Colonic mucosa (tissue), 4 donors: ENCODE data around the gene TNFRSF11A. TPM values are rescaled to one million over a fixed set of nuclear protein-coding genes. Genes with fewer than 3 reads are reported as not detected.

ENCODE experiments used
- DNase-seq: peaks from one replicate; pipeline ENCODE4 v3.0.0-alpha.2; 2020
- H3K27ac ChIP-seq: fragments of 200-600 bp; one replicate; pipeline ENCODE4 v1.8.0; 2021
- H3K27me3 ChIP-seq: fragments of 200-600 bp; one replicate; pipeline ENCODE4 v1.8.0; 2021
- H3K36me3 ChIP-seq: fragments of 200-600 bp; one replicate; pipeline ENCODE4 v1.8.0; 2021
- H3K4me1 ChIP-seq: fragments of 200-600 bp; one replicate; pipeline ENCODE4 v1.8.0; 2021; ENCODE audit warnings: mild to moderate bottlenecking
- H3K4me3 ChIP-seq: fragments of 200-600 bp; one replicate; pipeline ENCODE4 v1.8.0; 2021
- H3K9ac ChIP-seq, 2 donors: one replicate each; pipeline ENCODE4 v1.7.0; 2013; ENCODE audit warnings: control low read depth in 2 of 2, low read depth in 2 of 2, low read length in 2 of 2
- H3K9me3 ChIP-seq: fragments of 200-600 bp; one replicate; pipeline ENCODE4 v1.8.0; 2021
- intact Hi-C: fragments of 100-400 bp; cut with DNase I; formaldehyde crosslinking; loops from one replicate; pipeline ENCODE4 v1.14.1; 2022
- total RNA-seq, 2 donors: library from RNA; stranded (reverse); fragmentation: NEBNext Ultra II Directional in 1 of 2; extraction: Animal tissue kit (Norgen Biotek cat#: 25700) in 1 of 2; gene quantifications; one replicate each; pipeline ENCODE4 v1.2.1, GENCODE V29; 2021
- TF ChIP-seq, protein P1 (sequence below): fragments of 200-600 bp; IDR thresholded peaks from one replicate; pipeline ENCODE4 v1.8.0; 2022; ENCODE audit warnings: antibody characterized with exemption, mild to moderate bottlenecking
- donor health status: healthy.
- donor health status: DM: no; HTN: no; CAD: no.
- donor health status: DM: no; HTN: no; CAD: no.

TNFRSF11A gene
- total RNA-seq, 2 donors from 2014 or later = 80.6 to 86.6 TPM

DNA sequence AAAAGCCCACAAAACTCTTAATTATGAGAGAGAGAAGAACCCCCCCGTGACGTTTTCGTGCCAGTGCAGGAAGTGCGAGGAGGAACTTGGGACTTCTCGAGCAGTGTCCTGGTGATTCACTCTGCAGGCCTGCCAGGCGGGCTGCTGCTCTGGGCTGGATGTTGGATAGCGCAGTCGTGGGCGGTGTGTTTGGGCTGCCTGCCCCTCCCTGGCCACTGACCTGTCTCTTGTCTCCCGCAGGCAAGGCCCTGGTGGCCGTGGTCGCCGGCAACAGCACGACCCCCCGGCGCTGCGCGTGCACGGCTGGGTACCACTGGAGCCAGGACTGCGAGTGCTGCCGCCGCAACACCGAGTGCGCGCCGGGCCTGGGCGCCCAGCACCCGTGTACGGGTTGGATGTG lies 29.0 kb downstream of the TNFRSF11A start:
- intact Hi-C loops = no loop called here
- TF ChIP-seq, protein P1, sequence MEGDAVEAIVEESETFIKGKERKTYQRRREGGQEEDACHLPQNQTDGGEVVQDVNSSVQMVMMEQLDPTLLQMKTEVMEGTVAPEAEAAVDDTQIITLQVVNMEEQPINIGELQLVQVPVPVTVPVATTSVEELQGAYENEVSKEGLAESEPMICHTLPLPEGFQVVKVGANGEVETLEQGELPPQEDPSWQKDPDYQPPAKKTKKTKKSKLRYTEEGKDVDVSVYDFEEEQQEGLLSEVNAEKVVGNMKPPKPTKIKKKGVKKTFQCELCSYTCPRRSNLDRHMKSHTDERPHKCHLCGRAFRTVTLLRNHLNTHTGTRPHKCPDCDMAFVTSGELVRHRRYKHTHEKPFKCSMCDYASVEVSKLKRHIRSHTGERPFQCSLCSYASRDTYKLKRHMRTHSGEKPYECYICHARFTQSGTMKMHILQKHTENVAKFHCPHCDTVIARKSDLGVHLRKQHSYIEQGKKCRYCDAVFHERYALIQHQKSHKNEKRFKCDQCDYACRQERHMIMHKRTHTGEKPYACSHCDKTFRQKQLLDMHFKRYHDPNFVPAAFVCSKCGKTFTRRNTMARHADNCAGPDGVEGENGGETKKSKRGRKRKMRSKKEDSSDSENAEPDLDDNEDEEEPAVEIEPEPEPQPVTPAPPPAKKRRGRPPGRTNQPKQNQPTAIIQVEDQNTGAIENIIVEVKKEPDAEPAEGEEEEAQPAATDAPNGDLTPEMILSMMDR = no peak
- H3K27ac ChIP-seq = no peak overlapping the region
- no peaks in the 10 kb centered on the region for H3K4me1 ChIP-seq
- no peak overlapping the region for H3K4me3 ChIP-seq
- no peaks in the 10 kb centered on the region for H3K27me3 ChIP-seq
- DNase-seq = no peak
- no peak overlapping the region for H3K9ac ChIP-seq
- no peaks in the 10 kb centered on the region for H3K36me3 ChIP-seq
- H3K9me3 ChIP-seq = no peaks in the 10 kb centered on the region

DNA sequence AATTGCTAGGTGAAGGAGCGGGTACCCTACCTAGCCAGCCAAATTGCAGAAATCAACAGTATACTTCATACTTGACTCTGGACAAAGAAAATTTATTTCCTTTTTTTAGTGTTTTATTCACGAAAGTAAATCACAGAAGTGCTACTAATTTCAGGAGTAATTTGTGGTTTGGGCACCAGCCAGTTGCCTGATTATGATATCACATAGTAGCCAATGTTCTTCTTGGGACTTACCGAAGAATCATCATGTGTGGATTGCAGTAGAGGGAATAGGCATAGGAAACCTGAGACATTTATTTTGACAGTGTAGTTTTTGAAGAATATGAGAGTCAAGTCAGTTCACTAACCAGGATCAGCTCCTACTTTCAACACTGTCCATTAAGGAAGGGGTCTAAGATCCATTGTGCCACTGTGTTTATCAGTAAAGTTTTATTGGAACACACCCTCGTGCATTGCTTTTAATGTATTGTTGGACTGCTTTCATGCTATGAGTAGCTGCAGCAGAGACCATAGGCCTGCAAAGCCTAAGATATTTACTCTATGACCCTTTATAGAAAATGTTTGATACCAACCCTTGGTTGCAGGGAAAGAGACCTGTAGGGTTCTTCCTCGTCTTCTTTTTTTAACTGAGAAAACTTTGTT lies 32.1 kb downstream of the TNFRSF11A start:
- intact Hi-C loops = no loop called here
- DNase-seq = no peak
- Histone ChIP-seq H3K9ac (no peak overlapping the region), H3K27ac (no peak overlapping the region), H3K36me3 (no peaks in the 10 kb centered on the region), H3K9me3 (no peaks in the 10 kb centered on the region), H3K27me3 (no peaks in the 10 kb centered on the region), H3K4me3 (no peak overlapping the region), H3K4me1 (no peaks in the 10 kb centered on the region)
- TF ChIP-seq, protein P1 = no peak

DNA sequence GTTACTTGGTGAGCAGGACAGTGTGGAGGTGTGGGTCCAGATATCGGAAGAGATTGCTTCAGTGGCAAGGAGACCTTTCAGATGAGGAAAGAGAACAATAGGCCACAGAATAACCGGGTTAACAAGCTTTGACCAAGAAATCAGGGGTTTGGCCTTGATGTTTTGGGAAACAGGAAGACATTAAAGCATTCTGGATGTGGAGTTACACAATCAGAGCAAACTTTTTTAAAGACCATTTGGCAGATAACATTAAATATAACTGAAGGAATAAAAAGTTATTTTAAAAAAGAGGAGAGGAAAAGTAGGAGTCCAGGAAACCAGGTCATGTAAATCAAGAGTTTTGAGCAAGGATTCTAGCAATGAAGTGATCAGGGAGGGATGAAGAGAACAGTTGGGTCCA lies 35.7 kb downstream of the TNFRSF11A start:
- Histone ChIP-seq H3K4me1 (no peaks in the 10 kb centered on the region), H3K9ac (no peak overlapping the region), H3K9me3 (no peaks in the 10 kb centered on the region), H3K27ac (no peak overlapping the region), H3K4me3 (no peak overlapping the region), H3K36me3 (peaks cover 6% of the 10 kb centered on the region), H3K27me3 (no peaks in the 10 kb centered on the region)
- TF ChIP-seq, protein P1 = no peak
- no peak for DNase-seq
- intact Hi-C loops = no loop called here

- no peaks in the 10 kb centered on the region for H3K27me3 ChIP-seq
- TF ChIP-seq, protein P1 = no peak
- intact Hi-C loops = no loop called here
- no peaks in the 10 kb centered on the region for H3K9me3 ChIP-seq
- H3K4me1 ChIP-seq = no peaks in the 10 kb centered on the region
- H3K36me3 ChIP-seq = peaks cover 6% of the 10 kb centered on the region
- no peak overlapping the region for H3K27ac ChIP-seq
- no peak overlapping the region for H3K4me3 ChIP-seq
- no peak for DNase-seq
- H3K9ac ChIP-seq = no peak overlapping the region
Observed at GRCh38 chr18:62361288-62361687, 36.2 kb downstream of the TNFRSF11A start.

DNA sequence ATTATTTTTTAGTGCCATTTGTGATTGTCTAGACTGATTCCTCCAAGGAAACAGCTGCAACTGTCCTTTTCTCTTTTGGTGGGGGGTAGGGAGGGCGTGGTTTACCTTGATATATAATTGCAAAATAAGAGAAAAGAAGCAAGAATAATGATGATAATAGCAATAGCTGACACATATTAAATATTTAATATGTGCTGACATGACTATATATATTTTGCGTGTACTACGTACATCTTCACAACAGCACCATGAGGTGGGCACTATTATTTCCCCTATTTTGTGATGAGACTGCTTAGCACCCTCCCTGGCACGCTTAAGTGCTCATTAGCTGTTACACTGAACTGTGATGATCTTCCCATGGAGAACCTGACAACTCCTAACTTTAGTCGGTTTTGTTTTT lies 39.4 kb downstream of the TNFRSF11A start:
- Histone ChIP-seq H3K4me3 (no peak overlapping the region), H3K4me1 (no peaks in the 10 kb centered on the region), H3K36me3 (peaks cover 6% of the 10 kb centered on the region), H3K9me3 (no peaks in the 10 kb centered on the region), H3K27ac (no peak overlapping the region), H3K27me3 (no peaks in the 10 kb centered on the region), H3K9ac (no peak overlapping the region)
- TF ChIP-seq, protein P1 = no peak
- no peak for DNase-seq
- intact Hi-C loops = no loop called here
